Tibial artery (tissue), 4 donors: ENCODE measurements around the gene GOLGA2.

Experiments
- DNase-seq, 2 donors: peaks; one replicate each; pipeline ENCODE4 v3.0.0-alpha.2; 2019
- H3K27ac ChIP-seq, 2 donors: fragments of 200-600 bp; sonication (generic) in 1 of 2; 1 replicate in 1 of 2; 2 replicates in 1 of 2; pipeline ENCODE4 v1.5.1; 2018 to 2019; ENCODE audit warnings: mild to moderate bottlenecking in 1 of 2
- H3K27me3 ChIP-seq, 2 donors: fragments of 200-600 bp; sonication (generic) in 1 of 2; one replicate each; pipeline versions ENCODE4 v1.5.1 to v1.6.0; 2016 to 2019
- H3K36me3 ChIP-seq, 3 donors: fragments of 200-600 bp; sonication (generic) in 2 of 3; one replicate each; pipeline ENCODE4 v1.5.1; 2016 to 2019; ENCODE audit warnings: mild to moderate bottlenecking in 2 of 3
- H3K4me1 ChIP-seq, 4 donors: fragments of 200-600 bp; sonication (generic) in 2 of 4; 1 replicate in 3 of 4; 2 replicates in 1 of 4; pipeline ENCODE4 v1.5.1; 2016 to 2019
- H3K4me3 ChIP-seq, 2 donors: fragments of 200-600 bp; sonication (generic) in 1 of 2; 1 replicate in 1 of 2; 2 replicates in 1 of 2; pipeline ENCODE4 v1.5.1; 2018 to 2019; ENCODE audit warnings: mild to moderate bottlenecking in 2 of 2
- H3K9me3 ChIP-seq, 3 donors: fragments of 200-600 bp; sonication (generic) in 1 of 3; one replicate each; pipeline ENCODE4 v1.5.1; 2016 to 2019
- intact Hi-C: fragments of 100-400 bp; cut with DNase I; formaldehyde crosslinking; loops from one replicate; pipeline ENCODE4 v1.15.0; 2023; ENCODE audit warnings: low total_unique reads
- TF ChIP-seq, protein P1 (sequence below), 2 experiments: fragments of 200-600 bp in 1 of 2; fragments of 450-650 bp in 1 of 2; IDR thresholded peaks; one replicate each; pipeline ENCODE4 v1.5.1; 2017 to 2019; ENCODE audit warnings: antibody characterized with exemption in 2 of 2, mild to moderate bottlenecking in 1 of 2, moderate library complexity in 1 of 2

The GOLGA2 gene

DNA sequence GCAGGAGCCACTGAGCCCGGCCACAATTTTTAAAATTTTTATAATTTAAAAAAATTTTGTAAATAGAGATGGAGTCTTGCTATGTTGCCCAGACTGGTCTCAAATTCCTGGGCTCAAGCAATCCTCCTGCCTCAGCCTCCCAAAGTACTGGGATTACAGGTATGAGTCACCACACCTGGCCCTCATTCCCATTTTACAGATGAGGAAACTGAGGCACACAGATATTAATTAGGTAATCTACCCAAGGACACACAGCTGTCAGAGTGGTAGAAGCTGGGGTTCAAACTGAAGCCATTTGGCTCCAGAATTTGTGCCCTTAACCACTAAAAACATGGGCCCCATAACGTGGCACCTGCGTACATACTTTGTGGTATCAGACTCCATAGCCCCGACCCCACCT lies 38.9 kb upstream of the GOLGA2 start:
- intact Hi-C loops, result no loop called here
- Histone ChIP-seq H3K27ac (no peak overlapping the region), H3K36me3 (peaks cover 42 to 91% (median 58%) of the 10 kb centered on the region in 3 donors)

GRCh38 chr9:128310461-128310860 lies 34.7 kb upstream of the GOLGA2 start:
- Histone ChIP-seq H3K27me3 (no peaks in the 10 kb centered on the region), H3K4me1 (peaks cover 0 to 11% (median 0%) of the 10 kb centered on the region in 4 donors), H3K36me3 (peaks cover 32 to 75% (median 58%) of the 10 kb centered on the region in 3 donors), H3K27ac (no peak overlapping the region), H3K4me3 (no peak overlapping the region), H3K9me3 (no peaks in the 10 kb centered on the region)
- intact Hi-C loops, result no loop called here
- TF ChIP-seq, protein P1, sequence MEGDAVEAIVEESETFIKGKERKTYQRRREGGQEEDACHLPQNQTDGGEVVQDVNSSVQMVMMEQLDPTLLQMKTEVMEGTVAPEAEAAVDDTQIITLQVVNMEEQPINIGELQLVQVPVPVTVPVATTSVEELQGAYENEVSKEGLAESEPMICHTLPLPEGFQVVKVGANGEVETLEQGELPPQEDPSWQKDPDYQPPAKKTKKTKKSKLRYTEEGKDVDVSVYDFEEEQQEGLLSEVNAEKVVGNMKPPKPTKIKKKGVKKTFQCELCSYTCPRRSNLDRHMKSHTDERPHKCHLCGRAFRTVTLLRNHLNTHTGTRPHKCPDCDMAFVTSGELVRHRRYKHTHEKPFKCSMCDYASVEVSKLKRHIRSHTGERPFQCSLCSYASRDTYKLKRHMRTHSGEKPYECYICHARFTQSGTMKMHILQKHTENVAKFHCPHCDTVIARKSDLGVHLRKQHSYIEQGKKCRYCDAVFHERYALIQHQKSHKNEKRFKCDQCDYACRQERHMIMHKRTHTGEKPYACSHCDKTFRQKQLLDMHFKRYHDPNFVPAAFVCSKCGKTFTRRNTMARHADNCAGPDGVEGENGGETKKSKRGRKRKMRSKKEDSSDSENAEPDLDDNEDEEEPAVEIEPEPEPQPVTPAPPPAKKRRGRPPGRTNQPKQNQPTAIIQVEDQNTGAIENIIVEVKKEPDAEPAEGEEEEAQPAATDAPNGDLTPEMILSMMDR (IDR thresholded peaks at IDR 0.05), result no peak
- DNase-seq, result no peak

More for the DNA sequence above, 38.9 kb upstream of the GOLGA2 start:
- Histone ChIP-seq H3K9me3 (no peaks in the 10 kb centered on the region), H3K4me3 (no peak overlapping the region), H3K4me1 (no peaks in the 10 kb centered on the region), H3K27me3 (no peaks in the 10 kb centered on the region)
- TF ChIP-seq, protein P1 (IDR thresholded peaks at IDR 0.05), result no peak
- no peak for DNase-seq

DNA sequence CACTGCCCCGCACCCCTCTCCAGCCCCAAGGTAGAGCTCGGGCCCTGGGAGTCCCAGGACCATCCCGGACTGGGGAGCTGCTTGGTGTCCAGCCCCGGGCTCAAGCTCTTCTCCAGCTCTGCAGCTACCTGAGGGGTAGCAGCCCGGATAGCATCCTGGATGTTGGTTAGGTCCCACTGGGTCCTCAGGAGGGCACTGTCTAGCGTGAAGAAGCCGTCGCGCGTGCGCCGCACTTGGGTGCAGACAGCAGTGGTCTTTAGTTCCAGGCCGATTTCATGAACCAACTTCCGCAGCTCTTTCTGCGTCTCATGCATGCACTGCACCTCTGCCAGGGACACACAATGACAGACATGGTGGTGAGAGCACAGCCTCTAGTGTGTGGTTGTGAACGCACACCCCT lies 33.7 kb upstream of the GOLGA2 start:
- Histone ChIP-seq H3K4me3 (no peak overlapping the region), H3K27ac (no peak overlapping the region), H3K4me1 (peaks cover 0 to 11% (median 0%) of the 10 kb centered on the region in 4 donors), H3K9me3 (no peaks in the 10 kb centered on the region), H3K27me3 (no peaks in the 10 kb centered on the region), H3K36me3 (peaks cover 27 to 67% (median 50%) of the 10 kb centered on the region in 3 donors)
- no peak for DNase-seq
- intact Hi-C loops, result no loop called here
- TF ChIP-seq, protein P1 (IDR thresholded peaks at IDR 0.05), result no peak

- Histone ChIP-seq H3K4me3 (no peak overlapping the region), H3K9me3 (no peaks in the 10 kb centered on the region), H3K4me1 (peaks cover 0 to 11% (median 0%) of the 10 kb centered on the region in 4 donors), H3K27me3 (no peaks in the 10 kb centered on the region), H3K27ac (no peak overlapping the region), H3K36me3 (peaks cover 9 to 29% (median 22%) of the 10 kb centered on the region in 3 donors)
- TF ChIP-seq, protein P1 (IDR thresholded peaks at IDR 0.05), result no peak
- DNase-seq, result no peak
- intact Hi-C loops, result no loop called here
These were observed 29.1 kb upstream of the GOLGA2 start for GRCh38 chr9:128304971-128305288.

GRCh38 chr9:128304136-128304970 lies 28.5 kb upstream of the GOLGA2 start:
- DNase-seq, result no peak
- Histone ChIP-seq H3K27me3 (no peaks in the 10 kb centered on the region), H3K4me3 (no peak overlapping the region), H3K4me1 (peaks cover 0 to 11% (median 0%) of the 10 kb centered on the region in 4 donors), H3K9me3 (no peaks in the 10 kb centered on the region), H3K36me3 (peaks cover 4 to 23% (median 17%) of the 10 kb centered on the region in 3 donors), H3K27ac (no peak overlapping the region)
- TF ChIP-seq, protein P1 (IDR thresholded peaks at IDR 0.05), result no peak
- intact Hi-C loops, result no loop called here
